ENCODE results near the gene ZSCAN18.

ZSCAN18 gene

DNA sequence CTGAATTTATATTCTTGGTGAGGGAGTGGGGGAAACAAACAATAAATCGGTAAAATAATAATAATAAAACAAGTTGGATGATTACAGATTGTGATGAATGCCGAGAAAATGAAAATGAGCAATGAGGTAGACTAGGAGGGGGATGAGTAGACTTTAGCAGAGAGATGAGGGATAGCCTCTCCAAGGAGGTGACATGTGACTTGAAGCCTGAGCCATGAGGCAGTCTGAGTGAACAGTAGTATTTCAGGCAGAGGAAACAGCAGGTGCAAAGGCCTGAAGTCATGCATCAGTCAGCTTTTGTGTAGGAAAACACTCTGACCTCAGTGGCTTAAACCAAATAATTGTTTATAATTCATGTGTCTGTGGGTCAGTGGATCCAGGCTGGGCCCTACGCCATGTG, 34.3 kb downstream of the ZSCAN18 start:
- DNase-seq (ENCODE audit: insufficient read length, low spot score) (no peak), FAIRE-seq (no peak)
- TF ChIP-seq, protein P1, sequence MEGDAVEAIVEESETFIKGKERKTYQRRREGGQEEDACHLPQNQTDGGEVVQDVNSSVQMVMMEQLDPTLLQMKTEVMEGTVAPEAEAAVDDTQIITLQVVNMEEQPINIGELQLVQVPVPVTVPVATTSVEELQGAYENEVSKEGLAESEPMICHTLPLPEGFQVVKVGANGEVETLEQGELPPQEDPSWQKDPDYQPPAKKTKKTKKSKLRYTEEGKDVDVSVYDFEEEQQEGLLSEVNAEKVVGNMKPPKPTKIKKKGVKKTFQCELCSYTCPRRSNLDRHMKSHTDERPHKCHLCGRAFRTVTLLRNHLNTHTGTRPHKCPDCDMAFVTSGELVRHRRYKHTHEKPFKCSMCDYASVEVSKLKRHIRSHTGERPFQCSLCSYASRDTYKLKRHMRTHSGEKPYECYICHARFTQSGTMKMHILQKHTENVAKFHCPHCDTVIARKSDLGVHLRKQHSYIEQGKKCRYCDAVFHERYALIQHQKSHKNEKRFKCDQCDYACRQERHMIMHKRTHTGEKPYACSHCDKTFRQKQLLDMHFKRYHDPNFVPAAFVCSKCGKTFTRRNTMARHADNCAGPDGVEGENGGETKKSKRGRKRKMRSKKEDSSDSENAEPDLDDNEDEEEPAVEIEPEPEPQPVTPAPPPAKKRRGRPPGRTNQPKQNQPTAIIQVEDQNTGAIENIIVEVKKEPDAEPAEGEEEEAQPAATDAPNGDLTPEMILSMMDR (IDR thresholded peaks at IDR 0.05; ENCODE audit: insufficient read depth, missing control alignments) = no peak

DNA sequence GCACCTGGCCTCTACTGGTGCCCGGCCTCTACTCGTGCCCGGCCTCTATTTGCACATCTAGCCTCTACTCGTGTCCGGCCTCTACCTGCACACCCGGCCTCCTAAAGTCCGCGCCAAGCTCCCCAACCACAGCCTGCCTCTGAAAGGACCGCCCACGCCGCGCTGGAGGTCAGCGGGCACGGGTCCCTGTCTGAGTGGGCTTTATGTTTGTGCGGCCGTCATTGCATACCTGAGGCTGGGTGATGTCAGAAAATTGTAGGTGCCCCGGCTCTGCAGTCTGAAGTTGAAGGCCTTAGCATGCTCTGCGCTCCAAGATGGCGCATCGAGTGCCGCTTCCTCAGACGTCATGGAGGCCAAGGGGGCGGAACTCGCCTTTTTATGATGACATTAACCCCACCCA, 37.8 kb downstream of the ZSCAN18 start:
- TF ChIP-seq, protein P1 (IDR thresholded peaks at IDR 0.05; ENCODE audit: insufficient read depth, missing control alignments) = no peak
- FAIRE-seq (no peak), DNase-seq (ENCODE audit: insufficient read length, low spot score) (no peak)

DNA sequence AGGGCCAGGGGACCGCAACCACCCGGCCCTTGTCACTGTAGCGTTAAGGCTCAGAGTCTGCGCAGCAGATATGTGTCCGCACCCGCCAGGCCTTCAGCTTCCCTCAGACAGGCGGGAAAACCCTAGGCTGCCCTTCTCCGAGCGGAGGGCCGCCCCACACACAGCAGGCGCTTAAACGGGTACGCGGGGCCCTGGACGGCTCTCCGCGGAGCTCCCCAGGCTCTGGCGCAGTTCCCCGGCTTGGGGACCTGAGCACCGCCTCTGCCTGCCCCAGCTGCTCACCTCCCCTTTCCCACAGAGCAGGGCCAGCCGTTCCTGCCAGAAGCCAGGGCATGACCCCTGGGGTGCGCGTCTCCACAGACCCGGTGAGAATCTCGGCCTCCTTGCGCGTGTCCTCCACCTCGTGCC, 38.4 kb downstream of the ZSCAN18 start:
- TF ChIP-seq, protein P1 (IDR thresholded peaks at IDR 0.05; ENCODE audit: insufficient read depth, missing control alignments) = no peak
- FAIRE-seq (no peak), DNase-seq (ENCODE audit: insufficient read length, low spot score) (no peak)

DNA sequence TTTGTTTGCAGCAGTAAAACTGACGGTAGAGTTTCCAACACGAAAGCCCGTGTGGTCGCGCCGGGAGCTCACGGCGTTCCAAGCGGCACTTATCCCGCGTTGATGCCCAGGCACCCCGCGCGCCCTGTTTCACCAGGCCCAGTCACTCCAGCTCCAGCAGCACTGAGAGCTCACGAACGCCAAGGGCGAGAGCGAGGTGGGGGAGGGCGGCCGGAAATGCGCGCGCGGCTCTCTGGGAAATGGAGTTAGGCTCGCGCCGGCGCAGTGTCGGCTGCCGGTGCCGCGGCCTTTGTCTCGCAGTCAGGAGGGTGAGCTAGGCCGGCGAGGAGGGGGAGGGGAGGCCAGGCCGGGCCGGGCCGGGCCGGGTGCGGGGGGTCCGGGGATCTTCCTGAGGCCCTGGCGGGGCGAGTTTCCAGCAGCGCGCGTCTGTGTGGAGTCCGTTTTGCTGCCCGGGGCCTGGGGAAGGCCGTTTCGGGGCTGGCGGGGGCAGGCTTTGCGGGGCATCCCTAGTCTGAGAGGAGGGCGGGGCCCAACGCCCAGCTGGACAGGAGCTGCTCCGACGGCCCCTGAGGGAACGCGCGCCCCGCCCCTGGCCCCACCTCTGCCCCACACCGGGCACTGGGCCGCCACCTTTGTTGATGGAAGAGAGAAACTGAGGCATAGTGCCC, 38.9 kb downstream of the ZSCAN18 start, which contains the start of gene ZNF135:
ZNF135 (plus strand) TSS at position 280 of the 668 bp plus-strand sequence. CDS start 721 bp downstream, outside the sequence.
- DNase-seq (ENCODE audit: insufficient read length, low spot score) (peak; percentile 99), FAIRE-seq (no peak)
- TF ChIP-seq, protein P1 (IDR thresholded peaks at IDR 0.05; ENCODE audit: insufficient read depth, missing control alignments) = no peak

DNA sequence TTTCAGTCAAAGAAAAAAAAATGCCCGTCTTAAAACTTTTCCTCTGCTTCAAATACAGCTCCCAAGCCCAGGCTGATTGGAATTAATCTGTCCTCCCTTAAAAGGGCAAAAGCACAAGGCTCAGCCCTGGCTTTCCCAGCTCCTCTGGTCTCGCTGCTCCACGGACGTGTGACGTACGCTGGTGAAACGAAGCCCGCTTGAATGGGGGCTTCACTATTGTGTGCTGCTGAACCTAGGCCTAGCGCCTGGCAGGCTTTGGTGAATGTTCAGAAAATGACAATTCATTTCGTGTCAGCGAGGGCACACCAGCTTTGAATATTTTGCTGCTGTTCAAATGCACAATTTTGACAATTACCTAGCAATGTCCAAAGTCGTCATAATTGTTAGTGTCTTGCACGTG, 39.6 kb downstream of the ZSCAN18 start:
- TF ChIP-seq, protein P1 (IDR thresholded peaks at IDR 0.05; ENCODE audit: insufficient read depth, missing control alignments) = no peak
- no peak for DNase-seq (ENCODE audit: insufficient read length, low spot score)
- FAIRE-seq = no peak

DNA sequence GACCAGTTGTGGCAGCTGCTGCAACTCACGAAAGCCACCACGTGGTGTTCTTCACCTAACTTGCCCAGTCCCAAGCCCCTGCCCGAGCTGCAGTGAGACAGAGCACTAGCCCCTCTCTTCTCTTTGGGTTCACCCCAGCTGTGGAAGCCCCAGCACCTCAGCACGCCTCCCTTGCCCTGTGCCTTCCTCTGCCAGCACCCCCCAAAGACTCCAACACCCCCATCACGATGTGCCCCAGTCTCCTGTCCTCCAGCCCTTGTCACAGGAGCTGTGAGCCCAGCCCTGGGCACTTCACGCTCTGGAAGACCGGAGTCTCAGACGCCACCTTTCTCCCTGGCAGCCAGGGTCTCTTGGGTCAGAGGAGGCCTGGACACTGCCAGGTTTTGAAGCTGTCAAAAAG, 41.2 kb downstream of the ZSCAN18 start:
- DNase-seq (ENCODE audit: insufficient read length, low spot score) (no peak), FAIRE-seq (no peak)
- TF ChIP-seq, protein P1 (IDR thresholded peaks at IDR 0.05; ENCODE audit: insufficient read depth, missing control alignments) = no peak

DNA sequence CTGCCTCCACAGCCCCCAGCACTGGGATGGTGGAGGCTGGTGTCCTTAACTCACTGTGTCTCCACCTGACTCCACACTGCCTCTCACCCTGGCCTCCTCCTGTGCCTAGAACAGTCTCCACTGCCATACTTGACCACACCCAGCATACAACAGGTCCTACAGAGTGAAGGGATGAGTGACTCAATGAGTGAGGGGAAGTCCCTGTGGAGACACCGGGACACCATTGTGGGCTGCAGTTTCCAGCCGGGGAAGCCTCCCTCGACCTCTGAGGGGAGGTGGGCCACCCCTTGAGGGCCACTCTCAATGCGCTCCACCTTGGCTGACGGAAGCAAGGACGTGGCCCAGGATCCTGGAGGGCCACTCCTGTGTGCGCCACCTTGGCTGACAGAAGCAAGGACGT, 41.8 kb downstream of the ZSCAN18 start:
- DNase-seq (ENCODE audit: insufficient read length, low spot score) (no peak), FAIRE-seq (no peak)
- TF ChIP-seq, protein P1 (IDR thresholded peaks at IDR 0.05; ENCODE audit: insufficient read depth, missing control alignments) = no peak
